Neuronal stem cell (in vitro differentiated cells): ENCODE measurements around the gene KIF26A.

ENCODE experiments used
- DNase-seq: peaks from one replicate; pipeline ENCODE4 v3.0.0-alpha.2; 2013; ENCODE audit warnings: low spot score
- H2AFZ ChIP-seq: one replicate; pipeline ENCODE4 v1.6.1; 2013; ENCODE audit warnings: mild to moderate bottlenecking, low read length, inconsistent platforms
- H2AK5ac ChIP-seq: 2 replicates; pipeline ENCODE4 v1.6.1; 2013; ENCODE audit warnings: low read depth, mild to moderate bottlenecking, inconsistent platforms, low read length, moderate library complexity, mixed read lengths
- H2BK120ac ChIP-seq: 2 replicates; pipeline ENCODE4 v1.6.1; 2013; ENCODE audit warnings: low read depth, mild to moderate bottlenecking, inconsistent platforms, low read length, moderate library complexity, mixed read lengths
- H2BK12ac ChIP-seq: one replicate; pipeline ENCODE4 v1.6.1; 2013; ENCODE audit warnings: low read length, inconsistent platforms
- H2BK15ac ChIP-seq: 2 replicates; pipeline ENCODE4 v1.6.1; 2013; ENCODE audit warnings: mild to moderate bottlenecking, low read length, inconsistent platforms, mixed read lengths
- H2BK5ac ChIP-seq: one replicate; pipeline ENCODE4 v1.6.1; 2013; ENCODE audit warnings: inconsistent platforms, mild to moderate bottlenecking, low read length, moderate library complexity
- H3K14ac ChIP-seq: one replicate; pipeline ENCODE4 v1.6.1; 2013; ENCODE audit warnings: low read length, inconsistent platforms
- H3K18ac ChIP-seq: 2 replicates; pipeline ENCODE4 v1.6.1; 2013; ENCODE audit warnings: low read length, inconsistent platforms
- H3K23ac ChIP-seq: 2 replicates; pipeline ENCODE4 v1.6.1; 2013; ENCODE audit warnings: low read depth, mild to moderate bottlenecking, mixed read lengths, low read length, inconsistent platforms; ENCODE audit not compliant: poor library complexity
- H3K27ac ChIP-seq: replicated peaks from 3 replicates; pipeline ENCODE4 v1.5.1; 2013; ENCODE audit warnings: low read length, inconsistent platforms
- H3K27me3 ChIP-seq, 3 experiments: 2 replicates each; pipeline ENCODE4 v1.6.1; 2013; ENCODE audit warnings: low read length in 3 of 3, mild to moderate bottlenecking in 2 of 3, inconsistent platforms in 1 of 3, low read depth in 1 of 3, mixed read lengths in 1 of 3, moderate library complexity in 1 of 3; ENCODE audit not compliant: control insufficient read depth in 3 of 3, insufficient read depth in 3 of 3
- H3K36me3 ChIP-seq, 2 donors: replicated peaks in 1 of 2; 2 replicates each; pipeline ENCODE4 v1.6.1; 2013; ENCODE audit warnings: low read length in 2 of 2; ENCODE audit not compliant: control insufficient read depth in 2 of 2, insufficient read depth in 2 of 2
- H3K4ac ChIP-seq: 2 replicates; pipeline ENCODE4 v1.6.1; 2013; ENCODE audit warnings: inconsistent platforms, mild to moderate bottlenecking, low read length, moderate library complexity
- H3K4me1 ChIP-seq, 2 donors: 1 replicate in 1 of 2; 2 replicates in 1 of 2; pipeline ENCODE4 v1.6.1; 2013; ENCODE audit warnings: low read length in 2 of 2, low read depth in 1 of 2; ENCODE audit not compliant: control insufficient read depth in 2 of 2, insufficient read depth in 1 of 2
- H3K4me2 ChIP-seq: one replicate; pipeline ENCODE4 v1.6.1; 2013; ENCODE audit warnings: mild to moderate bottlenecking, low read length, inconsistent platforms; ENCODE audit not compliant: insufficient read depth, poor library complexity, severe bottlenecking
- H3K4me3 ChIP-seq, 2 donors: 2 replicates each; pipeline ENCODE4 v1.5.1; 2013; ENCODE audit warnings: low read length in 2 of 2, mild to moderate bottlenecking in 2 of 2, inconsistent platforms in 1 of 2, moderate library complexity in 1 of 2
- H3K79me1 ChIP-seq: one replicate; pipeline ENCODE4 v1.6.1; 2013; ENCODE audit warnings: low read depth, mild to moderate bottlenecking, inconsistent platforms, low read length, moderate library complexity
- H3K9ac ChIP-seq: one replicate; pipeline ENCODE4 v1.6.1; 2013; ENCODE audit warnings: mild to moderate bottlenecking, low read depth, low read length, inconsistent platforms; ENCODE audit not compliant: poor library complexity
- H3K9me3 ChIP-seq, 2 donors: replicated peaks in 1 of 2; 2 replicates each; pipeline versions ENCODE3 to v1.6.1; 2013; ENCODE audit warnings: low read length in 2 of 2, mild to moderate bottlenecking in 2 of 2, inconsistent platforms in 1 of 2, low read depth in 1 of 2, mixed read lengths in 1 of 2, moderate library complexity in 1 of 2; ENCODE audit not compliant: control insufficient read depth in 2 of 2, insufficient read depth in 1 of 2
- H4K8ac ChIP-seq: one replicate; pipeline ENCODE4 v1.6.1; 2013; ENCODE audit warnings: low read depth, mild to moderate bottlenecking, inconsistent platforms, low read length, moderate library complexity
- H4K91ac ChIP-seq: one replicate; pipeline ENCODE4 v1.6.1; 2013; ENCODE audit warnings: low read length, low read depth, mild to moderate bottlenecking, inconsistent platforms; ENCODE audit not compliant: poor library complexity
- WGBS, 2 donors: extraction: QIAGEN DNeasy Blood & Tissue Kit; methylation state at CpG; one replicate each; pipeline ENCODE4 v1.1.7; 2013; ENCODE audit warnings: missing lambda C conversion rate in 2 of 2, mixed read lengths in 1 of 2; ENCODE audit not compliant: insufficient read length in 2 of 2, insufficient replicate concordance in 1 of 2; ENCODE audit errors: extremely low coverage in 2 of 2; 5-methylcytosine and 5-hydroxymethylcytosine counted together

KIF26A gene

GRCh38 chr14:104178279-104178678 lies 39.9 kb downstream of the KIF26A start:
- peak overlapping the region; percentile 38 for H3K18ac ChIP-seq
- H4K8ac ChIP-seq, result no peak overlapping the region
- DNase-seq, result no peak
- no peak overlapping the region for H3K4me3 ChIP-seq
- H3K36me3 ChIP-seq, result peaks cover 9 to 18% of the 10 kb centered on the region in 2 donors
- H2BK12ac ChIP-seq, result no peak overlapping the region
- H3K9me3 ChIP-seq, result no peaks in the 10 kb centered on the region
- H3K9ac ChIP-seq, result no peak overlapping the region
- no peak overlapping the region for H3K14ac ChIP-seq
- peaks cover 12 to 15% of the 10 kb centered on the region in 2 donors for H3K4me1 ChIP-seq
- no peak overlapping the region for H3K23ac ChIP-seq
- H2BK15ac ChIP-seq, result no peak overlapping the region
- H2AK5ac ChIP-seq, result no peak overlapping the region
- no peak overlapping the region for H4K91ac ChIP-seq
- no peak overlapping the region for H3K27ac ChIP-seq
- no peak overlapping the region for H2BK120ac ChIP-seq
- no peak overlapping the region for H3K4ac ChIP-seq
- no peak overlapping the region for H2BK5ac ChIP-seq
- H2AFZ ChIP-seq, result no peak overlapping the region
- no CpG with 5 or more reads among the region's 23 CpGs for WGBS, 2 donors
- no peaks in the 10 kb centered on the region for H3K27me3 ChIP-seq
- no peaks in the 10 kb centered on the region for H3K79me1 ChIP-seq
- no peak overlapping the region for H3K4me2 ChIP-seq

- no peaks in the 10 kb centered on the region for H3K9me3 ChIP-seq
- peak overlapping the region; percentile 56 for H2AK5ac ChIP-seq
- H3K18ac ChIP-seq, result peak overlapping the region; percentile 48
- H2AFZ ChIP-seq, result no peak overlapping the region
- no peak overlapping the region for H4K8ac ChIP-seq
- H2BK120ac ChIP-seq, result no peak overlapping the region
- H3K14ac ChIP-seq, result peak overlapping the region; percentile 71
- H3K27me3 ChIP-seq, result no peaks in the 10 kb centered on the region
- H3K27ac ChIP-seq, result no peak overlapping the region
- no peak overlapping the region for H3K9ac ChIP-seq
- no peaks in the 10 kb centered on the region for H3K79me1 ChIP-seq
- no peak overlapping the region for H3K4me2 ChIP-seq
- peaks cover 9 to 14% of the 10 kb centered on the region in 2 donors for H3K36me3 ChIP-seq
- DNase-seq, result no peak
- H3K4me1 ChIP-seq, result peaks cover 12 to 15% of the 10 kb centered on the region in 2 donors
- no peak overlapping the region for H2BK15ac ChIP-seq
- no peak overlapping the region for H3K4me3 ChIP-seq
- peak overlapping the region; percentile 31 for H3K23ac ChIP-seq
- H2BK12ac ChIP-seq, result no peak overlapping the region
- H4K91ac ChIP-seq, result no peak overlapping the region
- H2BK5ac ChIP-seq, result no peak overlapping the region
- H3K4ac ChIP-seq, result no peak overlapping the region
- no CpG with 5 or more reads among the region's 21 CpGs for WGBS, 2 donors
Measured at GRCh38 chr14:104179126-104179525, 40.7 kb downstream of the KIF26A start.

- H2BK5ac ChIP-seq, result no peak overlapping the region
- WGBS, 2 donors, result no CpG with 5 or more reads among the region's 42 CpGs
- H3K27me3 ChIP-seq, result no peaks in the 10 kb centered on the region
- H3K9ac ChIP-seq, result peak overlapping the region; percentile 60
- H4K8ac ChIP-seq, result no peak overlapping the region
- no peak overlapping the region for H2BK120ac ChIP-seq
- no peak overlapping the region for H3K27ac ChIP-seq
- no peak overlapping the region for H2BK15ac ChIP-seq
- peak overlapping the region; percentile 85 for H3K23ac ChIP-seq
- no peaks in the 10 kb centered on the region for H3K9me3 ChIP-seq
- peak overlapping the region; percentile 56 for H2AK5ac ChIP-seq
- no peak for DNase-seq
- peak overlapping the region; percentile 64 for H3K18ac ChIP-seq
- H3K36me3 ChIP-seq, result peaks cover 9 to 12% of the 10 kb centered on the region in 2 donors
- no peaks in the 10 kb centered on the region for H3K79me1 ChIP-seq
- H3K4me1 ChIP-seq, result peaks cover 12 to 15% of the 10 kb centered on the region in 2 donors
- peak overlapping the region; percentile 71 for H3K14ac ChIP-seq
- no peak overlapping the region for H3K4ac ChIP-seq
- H3K4me2 ChIP-seq, result no peak overlapping the region
- H3K4me3 ChIP-seq, result no peak overlapping the region
- H2AFZ ChIP-seq, result no peak overlapping the region
- H2BK12ac ChIP-seq, result no peak overlapping the region
- H4K91ac ChIP-seq, result no peak overlapping the region
Measured at GRCh38 chr14:104179564-104180129, 41.3 kb downstream of the KIF26A start.

- Histone ChIP-seq H3K4me3 (no peak overlapping the region), H3K27me3 (no peaks in the 10 kb centered on the region), H3K4me1 (peaks cover 12 to 15% of the 10 kb centered on the region in 2 donors), H3K36me3 (peaks cover 4 to 8% of the 10 kb centered on the region in 2 donors), H3K4me2 (no peak overlapping the region), H3K23ac (no peak overlapping the region), H3K18ac (peak overlapping the region; percentile 77), H2AFZ (no peak overlapping the region), H2BK15ac (no peak overlapping the region), H2BK5ac (no peak overlapping the region), H3K9ac (no peak overlapping the region), H3K79me1 (no peaks in the 10 kb centered on the region), H3K4ac (no peak overlapping the region), H3K9me3 (no peaks in the 10 kb centered on the region), H4K91ac (no peak overlapping the region), H2AK5ac (no peak overlapping the region), H4K8ac (no peak overlapping the region), H3K27ac (no peak overlapping the region), H2BK12ac (no peak overlapping the region), H2BK120ac (no peak overlapping the region), H3K14ac (no peak overlapping the region)
- WGBS, 2 donors, result no CpG with 5 or more reads among the region's 26 CpGs
- DNase-seq, result no peak
Measured at GRCh38 chr14:104180561-104181165, 42.3 kb downstream of the KIF26A start.
